ENCODE measurements around the gene GRHPR. TPM values are rescaled to one million over a fixed set of nuclear protein-coding genes. Genes with fewer than 3 reads are reported as not detected.

Gene GRHPR
- total and polyA plus RNA-seq, 2 of the 8 experiments (the other 6 are each of a cell fraction or from before 2014, with no cell fraction given): 97.0 to 201 TPM

DNA sequence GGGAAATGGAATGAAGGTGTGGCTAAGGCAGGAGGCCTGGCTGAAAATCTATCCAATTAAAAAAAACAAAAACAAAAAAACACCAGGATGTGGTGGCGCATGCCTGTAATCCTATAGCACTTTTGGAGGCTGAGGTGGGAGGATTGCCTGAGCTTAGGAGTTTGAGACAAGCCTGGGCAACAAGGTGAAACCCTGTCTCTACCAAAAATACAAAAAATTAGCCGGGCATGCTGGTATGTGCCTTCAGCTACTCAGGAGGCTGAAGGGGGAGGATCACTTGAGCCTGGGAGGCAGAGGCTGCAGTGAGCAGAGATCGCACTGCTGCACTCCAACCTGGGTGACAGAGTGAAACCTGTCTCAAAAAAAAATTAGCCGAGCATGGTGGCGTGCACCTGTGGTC is 21.1 kb downstream of the GRHPR start:
- no peaks in the 10 kb centered on the region for H3K27me3 ChIP-seq (replicated peaks in 1 of 4; ENCODE audit: control insufficient read depth in 3 of 4, extremely low read depth in 1 of 4, insufficient read depth in 3 of 4, low read length in 3 of 4)
- no peaks in the 10 kb centered on the region for H3K9me3 ChIP-seq (ENCODE audit: insufficient read depth in 2 of 2, low read depth in 1 of 2, low read length in 1 of 2)
- no peak overlapping the region for H3K4me2 ChIP-seq (ENCODE audit: insufficient read depth in 1 of 2, low read depth in 2 of 2, low read length in 2 of 2)
- no peak overlapping the region for H2BK15ac ChIP-seq (ENCODE audit: low read length)
- H3K27ac ChIP-seq (ENCODE audit: low read depth, low read length): no peak overlapping the region
- no peak overlapping the region for H4K8ac ChIP-seq (ENCODE audit: extremely low read depth, insufficient read depth, low read length)
- H3K9ac ChIP-seq (replicated peaks in 1 of 4; ENCODE audit: extremely low read depth in 1 of 4, low read depth in 3 of 4, low read length in 3 of 4): no peak overlapping the region
- peaks cover 23 to 42% (median 29%) of the 10 kb centered on the region in 4 experiments for H3K36me3 ChIP-seq (ENCODE audit: control insufficient read depth in 2 of 4, insufficient read depth in 4 of 4, low read length in 3 of 4)
- H3K14ac ChIP-seq (ENCODE audit: insufficient read length): no peak overlapping the region
- no peak overlapping the region for H2BK20ac ChIP-seq (ENCODE audit: low read length)
- WGBS, 2 experiments (ENCODE audit: extremely low coverage in 1 of 2, insufficient coverage in 1 of 2, insufficient read length in 1 of 2, insufficient replicate concordance in 2 of 2, low coverage in 1 of 2, low lambda C conversion rate in 2 of 2, missing lambda C conversion rate in 1 of 2): 88% methylated on average over 5 of the region's 5 CpGs; no CpG with 5 or more reads in 1 of the 2 experiments
- H3K23ac ChIP-seq (ENCODE audit: insufficient read length): no peak overlapping the region
- POLR2A ChIA-PET (ENCODE audit: partially characterized antibody): interaction anchor here (0.6 to 1.3 kb wide), 5 partner anchors 9 to 21 kb away, joined by 3 to 4 read pairs (median 3); partner anchors contain the start of gene GRHPR
- no peak for DNase-seq (ENCODE audit: low read depth in 1 of 2, low spot score in 2 of 2)
- CTCF ChIA-PET (ENCODE audit: partially characterized antibody): interaction anchor here (2.3 kb wide), 1 partner anchor 12 kb away, joined by 7 read pairs; no protein-coding TSS in a partner anchor
- H2BK12ac ChIP-seq (ENCODE audit: low read depth, low read length): no peak overlapping the region
- no peak overlapping the region for H2AFZ ChIP-seq (ENCODE audit: low read length)
- H3K79me1 ChIP-seq (ENCODE audit: low read depth, low read length): peaks cover 4% of the 10 kb centered on the region
- no peak overlapping the region for H3K56ac ChIP-seq (replicated peaks; ENCODE audit: insufficient read length, low read depth, low read length)
- no peak overlapping the region for H3K4ac ChIP-seq (replicated peaks; ENCODE audit: insufficient read length, low read depth, low read length)
- peaks cover 0 to 58% of the 10 kb centered on the region in 2 experiments for H3K79me2 ChIP-seq (ENCODE audit: control insufficient read depth in 1 of 2, insufficient read depth in 2 of 2, low read length in 2 of 2)
- no peak overlapping the region for H3K4me3 ChIP-seq (ENCODE audit: extremely low read depth in 1 of 4, insufficient read depth in 2 of 4, low read depth in 3 of 4, low read length in 4 of 4)
- H4K20me1 ChIP-seq (replicated peaks in 1 of 2; ENCODE audit: control insufficient read depth in 1 of 2, insufficient read depth in 2 of 2, low read length in 2 of 2): peaks cover 17 to 20% of the 10 kb centered on the region in 2 experiments
- H3K4me1 ChIP-seq (replicated peaks in 1 of 4; ENCODE audit: control insufficient read depth in 3 of 4, insufficient read depth in 4 of 4, low read length in 3 of 4): no peaks in the 10 kb centered on the region; a peak in 1 of 7 replicates
- H3K18ac ChIP-seq (ENCODE audit: extremely low read depth, low read length): no peak overlapping the region
- H2BK5ac ChIP-seq (ENCODE audit: low read depth, low read length): no peak overlapping the region
- no peak overlapping the region for H4K91ac ChIP-seq (replicated peaks; ENCODE audit: insufficient read length, low read length)
- H2BK120ac ChIP-seq (replicated peaks; ENCODE audit: low read depth, low read length): no peak overlapping the region
- H4K5ac ChIP-seq (ENCODE audit: insufficient read length, low read depth, low read length): no peak overlapping the region
- no peak overlapping the region for H2AK5ac ChIP-seq (ENCODE audit: low read depth, low read length)
- FAIRE-seq: no peak
- H3K23me2 ChIP-seq (ENCODE audit: low read depth, low read length): no peaks in the 10 kb centered on the region
- TF ChIP-seq SUZ12 (IDR thresholded peaks at IDR 0.05; ENCODE audit: low read length): no peak
- no peak for TF ChIP-seq RAD21 (IDR thresholded peaks at IDR 0.05 in 1 of 2, conservative IDR thresholded peaks at IDR 0.05 in 1 of 2; ENCODE audit: low read depth in 2 of 2, low read length in 2 of 2)
- no peak for TF ChIP-seq SIRT6 (IDR thresholded peaks at IDR 0.05; ENCODE audit: low read length)
- TF ChIP-seq BRCA1 (IDR thresholded peaks at IDR 0.05; ENCODE audit: low read depth, low read length): no peak
- TF ChIP-seq CREB1 (IDR thresholded peaks at IDR 0.05): no peak
- TF ChIP-seq EGR1 (IDR thresholded peaks at IDR 0.05; ENCODE audit: borderline replicate concordance, low read depth, low read length): no peak
- no peak for TF ChIP-seq POLR2A (IDR thresholded peaks at IDR 0.05; ENCODE audit: control extremely low read depth in 1 of 2, low read depth in 2 of 2, low read length in 2 of 2)
- TF ChIP-seq JUN (IDR thresholded peaks at IDR 0.05; ENCODE audit: low read depth, low read length): no peak
- TF ChIP-seq RNF2 (IDR thresholded peaks at IDR 0.05; ENCODE audit: borderline replicate concordance, low read depth, low read length, missing control alignments, poor library complexity, severe bottlenecking): no peak
- no peak for TF ChIP-seq RBBP5 (IDR thresholded peaks at IDR 0.05; ENCODE audit: borderline replicate concordance, low read depth, low read length)
- TF ChIP-seq NANOG (IDR thresholded peaks at IDR 0.05; ENCODE audit: insufficient read depth, low read depth, low read length, poor library complexity, severe bottlenecking): no peak
- no peak for TF ChIP-seq POLR2AphosphoS5 (IDR thresholded peaks at IDR 0.05; ENCODE audit: low read depth, low read length)
- no peak for TF ChIP-seq NRF1 (IDR thresholded peaks at IDR 0.05; ENCODE audit: low read depth, low read length)
- TF ChIP-seq EZH2 (IDR thresholded peaks at IDR 0.05; ENCODE audit: low read depth, low read length, severe bottlenecking): no peak
- TF ChIP-seq HDAC6 (IDR thresholded peaks at IDR 0.05; ENCODE audit: low read depth, low read length): no peak

All from H1 (cell line).